Measurements from ENCODE around the gene ACSL5.
"Not testable (repeated sequence)": the region's sequence is repeated elsewhere in the genome, so short reads cannot be mapped to it uniquely, and the experiment has no call there.

Gene ACSL5

DNA sequence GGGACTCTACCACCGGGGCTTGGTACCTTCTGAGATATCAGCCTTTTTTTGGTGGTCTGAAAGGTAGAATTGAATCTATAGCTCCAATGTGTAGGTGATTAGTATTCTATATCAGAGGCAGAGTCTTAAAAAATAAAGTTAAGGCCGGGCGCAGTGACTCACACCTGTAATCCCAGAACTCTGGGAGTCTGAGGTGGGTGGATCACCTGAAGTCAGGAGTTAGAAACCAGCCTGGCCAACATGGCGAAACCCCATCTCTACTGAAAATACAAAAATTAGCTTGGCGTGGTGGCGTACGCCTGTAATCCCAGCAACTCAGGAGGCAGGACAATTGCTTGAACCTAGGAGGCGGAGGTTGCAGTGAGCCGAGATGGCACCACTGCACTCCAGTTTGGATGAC lies 3.2 kb downstream of the ACSL5 start:
- not testable (repeated sequence) for DNase-seq

DNA sequence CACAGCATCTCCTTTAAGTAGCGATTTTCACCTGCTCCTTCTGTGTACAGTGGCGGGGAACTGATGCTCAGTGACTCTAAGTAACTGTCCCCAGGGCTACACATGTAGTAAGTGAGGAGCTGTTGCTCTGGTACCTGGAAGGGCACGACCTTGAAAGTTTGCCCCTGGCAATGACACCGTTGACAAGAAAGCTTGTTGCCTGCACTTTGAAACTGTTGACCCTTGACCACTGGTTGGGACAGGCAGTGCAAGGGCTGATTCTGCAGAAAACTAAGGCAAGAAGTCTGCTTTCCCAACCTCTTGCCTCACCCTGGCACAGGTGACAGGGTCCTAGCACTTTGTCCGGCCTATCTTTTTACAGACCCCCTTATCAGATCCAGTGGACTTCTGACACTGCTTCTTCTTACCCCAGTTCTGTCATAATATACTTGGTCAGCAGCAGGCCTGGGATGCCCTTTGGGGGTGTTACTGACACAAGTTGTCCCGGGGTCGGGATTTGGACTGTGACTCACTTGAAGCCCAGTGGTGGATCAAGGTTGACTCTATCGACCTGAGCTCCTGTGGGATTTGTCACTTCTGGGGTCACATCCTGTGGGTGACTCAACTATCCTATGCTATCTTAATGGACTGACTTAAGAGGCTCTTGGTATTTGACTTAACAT lies 5.8 kb downstream of the ACSL5 start:
- no peak for DNase-seq

DNA sequence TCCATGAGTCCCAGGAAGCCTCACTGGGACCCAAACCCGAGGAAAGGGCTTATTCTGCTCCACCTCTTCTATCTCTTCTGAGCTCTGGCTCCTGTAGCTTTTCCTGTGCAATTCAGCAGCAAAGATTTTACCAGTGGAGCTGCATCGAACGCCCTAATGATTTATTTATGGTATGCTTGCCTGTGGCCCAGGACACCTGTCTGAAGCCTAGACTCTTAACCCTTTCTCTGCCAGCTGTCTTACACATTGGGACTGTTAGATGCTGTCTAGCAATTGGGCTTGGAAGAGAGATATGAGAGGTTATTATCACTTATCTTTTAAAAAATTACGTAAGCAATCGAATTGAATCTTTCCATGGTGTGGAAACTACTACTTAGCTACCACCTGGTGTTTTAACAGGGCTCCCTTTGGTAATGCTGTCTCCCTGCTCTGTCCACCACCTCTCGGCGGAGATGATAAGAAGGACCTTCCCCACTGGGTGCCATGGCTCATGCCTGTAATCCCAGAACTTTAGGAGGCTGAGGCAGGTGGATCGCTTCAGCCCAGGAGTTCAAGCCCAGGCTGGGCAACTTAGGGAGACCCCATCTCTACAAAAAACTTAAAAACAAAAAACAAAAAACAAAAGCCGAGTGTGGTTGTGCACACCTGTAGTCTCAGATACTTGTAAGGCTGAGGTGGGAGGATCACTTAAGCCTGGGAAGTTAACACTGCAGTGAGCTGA lies 8.8 kb downstream of the ACSL5 start:
- DNase-seq, result no peak

DNA sequence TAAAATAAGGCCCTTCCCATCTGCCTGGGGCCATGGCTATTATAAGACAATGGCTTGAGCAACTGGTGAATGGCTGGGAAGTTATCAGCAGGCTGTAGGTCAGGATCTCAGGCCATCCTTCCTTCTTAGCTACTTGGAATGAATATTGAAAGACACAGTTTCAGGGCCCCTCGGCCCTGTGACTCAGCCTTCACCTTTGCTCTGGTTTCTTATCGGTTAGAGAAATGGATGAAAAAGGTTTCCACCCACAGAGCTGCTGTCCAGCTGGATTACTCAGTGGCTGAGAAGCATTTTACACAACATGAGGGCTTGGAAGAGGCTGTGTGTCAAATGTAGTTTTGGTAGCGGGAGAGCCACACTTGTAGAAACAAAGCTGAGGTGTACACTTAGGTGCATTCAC lies 9.4 kb downstream of the ACSL5 start:
- DNase-seq, result no peak

DNA sequence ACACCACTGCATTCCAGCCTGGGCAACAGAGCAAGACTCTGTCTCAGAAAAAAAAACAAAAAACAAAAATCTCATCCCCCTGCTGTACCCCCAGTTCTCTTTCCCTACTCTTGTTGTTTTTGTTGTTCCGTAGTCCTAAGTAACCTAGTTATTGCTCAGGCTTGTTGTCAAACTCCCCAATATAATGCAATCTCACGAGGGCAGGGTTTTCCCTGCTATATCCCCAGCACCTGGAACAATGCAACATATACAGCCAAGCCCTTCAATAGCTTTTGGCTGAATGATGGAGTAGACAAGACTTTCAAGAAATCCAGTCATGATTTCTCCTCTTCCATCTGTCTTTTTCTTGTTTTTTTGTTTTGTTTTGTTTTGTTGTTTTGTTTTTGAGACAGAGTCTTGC lies 10.2 kb downstream of the ACSL5 start:
- DNase-seq, result no peak

DNA sequence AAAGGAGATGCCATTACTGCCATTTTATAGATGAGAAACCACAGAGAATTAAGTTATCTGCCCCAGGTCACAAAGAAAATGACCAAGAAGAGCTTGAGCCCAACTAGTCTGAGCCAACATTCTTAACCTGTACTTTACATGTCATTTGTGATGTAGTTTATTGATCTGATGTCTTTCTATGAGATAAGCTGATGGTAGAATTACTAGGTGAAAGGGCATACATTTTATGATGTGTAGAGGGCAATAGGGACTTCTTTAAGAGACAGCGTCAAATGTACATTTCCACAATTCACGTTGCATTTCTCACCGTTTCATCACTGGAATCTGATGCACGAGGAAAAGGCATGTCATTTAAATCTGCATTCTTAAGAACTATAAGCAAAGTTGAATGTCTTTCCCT lies 11.3 kb downstream of the ACSL5 start:
- no peak for DNase-seq

DNA sequence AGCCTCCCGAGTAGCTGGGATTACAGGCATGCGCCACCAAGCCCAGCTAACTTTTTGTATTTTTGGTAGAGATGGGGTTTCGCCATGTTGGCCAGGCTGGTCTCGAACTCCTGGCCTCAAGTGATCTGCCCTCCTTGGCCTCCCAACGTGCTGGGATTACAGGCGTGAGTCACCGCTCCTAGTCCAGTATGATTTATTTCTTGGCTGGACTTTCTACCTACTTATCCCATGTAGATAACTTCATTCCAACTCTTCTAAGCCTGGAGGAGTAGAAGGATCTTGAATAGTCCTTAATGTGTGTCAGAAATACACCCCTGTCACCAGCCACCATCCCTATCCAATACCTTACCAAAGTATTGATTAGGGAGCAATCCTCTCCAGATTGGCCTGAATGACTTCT lies 14.1 kb downstream of the ACSL5 start:
- not testable (repeated sequence) for DNase-seq

DNA sequence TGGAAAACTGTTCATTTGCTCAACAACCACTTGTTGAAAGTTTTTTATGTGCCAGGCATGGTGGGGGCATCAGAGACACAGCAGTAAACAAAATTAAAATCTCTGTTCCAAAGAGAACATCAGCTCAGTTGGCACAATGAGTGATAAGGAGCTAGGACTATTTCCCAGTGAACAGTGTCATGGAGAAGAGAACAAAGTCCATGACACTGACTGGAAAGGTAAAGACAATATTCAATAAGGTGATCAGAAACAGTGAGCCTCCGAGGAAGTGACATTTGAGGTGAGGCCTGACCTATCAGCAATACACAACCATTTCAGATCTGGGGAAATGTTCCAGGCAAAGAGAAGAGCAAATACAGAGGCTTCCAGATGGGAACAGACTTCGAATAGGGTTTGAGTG lies 14.6 kb downstream of the ACSL5 start:
- DNase-seq, result no peak

DNA sequence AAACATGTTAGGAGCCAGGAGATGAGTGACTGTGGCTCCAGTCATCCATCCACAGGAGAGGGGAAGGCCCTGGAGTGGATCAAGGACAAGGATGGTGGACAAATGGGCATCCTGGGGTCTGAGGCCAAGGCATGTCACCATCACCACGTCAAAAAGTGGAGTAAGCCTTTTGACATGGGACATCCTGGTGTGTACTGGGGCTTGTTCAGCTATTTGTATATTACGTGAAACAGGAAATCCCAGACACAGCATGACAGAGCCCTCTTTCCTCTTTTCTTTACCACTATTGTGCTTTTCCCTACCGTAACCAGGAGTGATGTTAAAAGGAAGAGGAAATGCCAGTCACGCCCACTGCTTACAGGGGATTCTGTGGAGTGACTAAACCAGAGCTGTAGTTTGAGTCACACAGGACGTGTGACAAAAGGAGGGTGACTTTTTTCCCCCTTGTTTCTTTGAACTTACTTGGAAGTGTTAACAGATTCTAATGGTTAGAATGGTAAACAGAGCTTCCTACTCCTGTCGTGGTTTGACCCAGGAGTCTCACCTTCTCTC lies 15.4 kb downstream of the ACSL5 start:
- no peak for DNase-seq

DNA sequence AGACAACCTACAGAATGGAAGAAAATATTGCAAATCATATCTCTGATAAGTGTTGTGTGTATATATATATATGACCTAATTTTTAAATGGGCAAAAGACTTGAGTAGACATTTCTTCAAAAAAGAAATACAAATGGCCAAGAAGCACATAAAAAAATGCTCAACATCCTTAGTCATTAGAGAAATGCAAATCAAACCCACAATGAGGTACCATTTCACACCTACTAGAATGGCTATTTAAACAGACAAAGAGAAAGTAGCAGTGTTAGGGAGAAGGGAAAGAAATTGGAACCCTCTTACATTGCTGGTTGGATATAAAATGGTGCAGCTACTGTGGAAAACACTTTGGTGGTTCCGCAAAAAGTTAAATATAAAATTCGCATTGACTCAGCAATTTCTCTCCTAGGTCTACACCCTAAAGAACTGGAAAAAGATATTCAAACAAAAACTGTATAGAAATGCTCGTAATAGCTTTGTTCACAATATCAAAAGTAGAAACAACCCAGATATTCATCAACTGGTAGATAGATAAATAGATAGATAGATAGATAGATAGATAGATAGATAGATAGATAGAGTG lies 16.3 kb downstream of the ACSL5 start:
- no peak for DNase-seq

DNA sequence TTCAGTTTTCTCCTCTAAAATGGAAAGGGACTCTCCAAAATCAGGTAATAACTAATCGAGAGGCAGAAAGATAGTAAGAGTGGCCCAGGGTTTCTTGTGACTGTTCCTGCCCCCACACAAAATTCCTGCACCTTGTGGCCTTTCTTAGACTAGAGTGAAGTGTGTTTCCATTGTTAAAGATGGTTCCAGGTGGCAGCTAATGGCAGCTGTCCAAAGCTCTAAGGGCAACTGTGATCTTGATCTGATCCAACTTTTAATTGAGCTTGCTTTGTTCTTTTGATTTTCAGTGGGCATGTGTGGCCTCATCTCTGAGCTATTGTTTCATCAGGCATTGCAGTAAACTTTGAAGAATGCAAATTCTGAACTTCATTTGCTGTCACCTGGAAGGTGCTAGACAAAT lies 19.4 kb downstream of the ACSL5 start:
- no peak for DNase-seq

DNA sequence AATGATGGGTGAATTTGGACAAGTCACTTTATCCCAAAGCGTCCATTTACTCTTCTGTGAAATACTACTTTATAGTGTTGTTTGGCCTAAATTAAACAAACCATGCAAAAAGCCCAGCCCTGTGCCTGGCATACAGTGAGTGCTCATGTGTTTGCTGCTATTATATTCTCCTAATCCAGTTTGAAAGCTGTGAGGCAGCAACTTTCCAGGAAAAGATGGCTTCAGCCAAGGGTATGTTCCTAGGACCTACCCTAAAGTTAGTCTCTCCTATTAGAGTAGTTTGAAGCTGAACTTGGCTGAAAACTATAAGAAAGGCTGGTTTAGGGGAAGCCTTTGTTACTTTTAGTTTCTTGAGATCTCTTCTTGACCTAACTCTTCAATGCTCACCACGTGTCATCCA lies 19.9 kb downstream of the ACSL5 start:
- DNase-seq, result no peak

DNA sequence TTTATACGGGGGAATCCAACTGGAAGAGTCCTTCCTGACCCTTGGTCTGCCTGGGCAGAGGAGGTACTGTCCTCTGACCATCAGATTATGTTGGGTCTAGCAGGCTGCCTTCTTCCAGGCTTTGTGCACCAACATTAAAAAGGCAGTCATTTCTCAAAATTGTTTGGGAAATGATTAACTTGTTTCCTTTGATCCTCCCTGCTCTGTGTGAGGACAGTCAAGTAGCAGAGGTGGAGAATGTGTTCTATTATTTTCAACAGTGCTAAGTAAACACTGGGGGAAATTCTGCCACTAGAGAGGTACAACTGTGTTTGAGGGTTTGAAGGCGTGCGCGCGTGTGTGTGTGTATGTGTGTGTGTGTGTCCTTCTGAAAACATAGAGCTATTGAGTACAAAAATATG lies 20.6 kb downstream of the ACSL5 start:
- DNase-seq, result no peak

DNA sequence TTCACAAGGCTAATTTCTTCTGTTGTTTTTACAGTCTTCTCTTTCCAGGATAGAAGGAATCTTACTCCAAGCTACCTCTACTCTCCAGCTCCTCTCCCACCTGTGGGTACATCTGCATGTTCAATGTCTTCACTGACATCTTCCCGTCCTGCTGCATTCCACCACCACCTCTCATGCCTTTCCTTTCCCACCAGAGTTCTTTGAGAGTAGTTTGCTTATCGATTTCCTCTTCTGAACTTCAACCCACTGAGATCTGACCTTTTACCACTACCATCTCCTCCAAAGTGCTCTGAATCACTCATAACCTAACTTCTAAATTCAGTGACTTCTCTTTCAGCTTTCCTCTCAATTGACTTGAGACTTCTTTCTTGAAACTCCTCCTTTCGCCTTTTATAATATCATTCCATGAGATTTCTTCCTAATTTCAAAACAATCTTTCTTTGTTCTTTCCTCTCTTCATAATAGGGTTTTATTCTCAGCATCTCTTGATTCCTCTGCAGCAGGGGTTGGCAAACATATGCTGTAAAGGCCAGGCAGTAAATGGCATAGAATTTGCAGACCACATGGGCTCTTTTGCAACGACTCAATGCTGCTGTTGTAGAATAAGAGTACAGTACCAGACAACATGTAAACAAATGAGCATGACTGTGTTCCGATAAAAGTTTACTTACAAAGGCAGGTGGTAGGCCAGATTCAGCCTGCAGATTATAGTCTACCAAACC lies 22.1 kb downstream of the ACSL5 start:
- DNase-seq, result no peak

DNA sequence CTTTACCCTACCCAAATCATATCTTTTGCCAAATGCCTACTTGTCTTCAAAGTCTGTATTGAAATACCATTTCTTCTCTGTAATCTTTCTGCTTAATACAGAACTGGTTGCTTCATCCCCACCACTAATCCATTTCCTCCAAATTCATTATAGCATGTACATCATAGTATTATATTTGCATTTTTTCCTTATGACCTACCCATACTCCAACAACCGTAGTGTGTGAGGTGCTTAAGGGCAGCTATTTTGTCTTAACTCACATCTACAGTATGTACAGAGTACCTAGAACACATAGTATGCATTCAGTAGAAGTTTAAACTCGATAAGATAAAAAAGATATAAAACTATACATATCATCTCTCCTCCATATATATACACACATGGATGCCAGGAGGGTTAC lies 23.7 kb downstream of the ACSL5 start:
- no peak for DNase-seq

DNA sequence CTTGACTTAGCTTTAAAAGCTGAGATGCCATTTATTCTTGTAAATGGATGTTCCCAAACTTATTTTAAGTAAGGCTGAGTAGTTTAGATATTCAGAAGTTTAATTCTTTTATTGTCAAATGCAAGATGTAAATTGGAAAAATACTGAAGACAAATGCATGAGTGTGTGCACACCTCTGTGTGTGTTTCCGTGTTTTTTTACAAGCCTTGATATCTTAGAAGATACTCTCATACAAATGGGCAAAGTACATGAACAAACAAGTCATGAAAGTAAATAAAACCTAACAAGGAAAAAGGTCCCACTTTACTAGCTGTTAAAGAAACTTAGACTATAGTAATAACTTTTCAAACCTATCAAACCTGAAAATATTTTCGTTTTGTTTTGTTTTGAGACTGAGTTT lies 29.0 kb downstream of the ACSL5 start:
- DNase-seq, result no peak

DNA sequence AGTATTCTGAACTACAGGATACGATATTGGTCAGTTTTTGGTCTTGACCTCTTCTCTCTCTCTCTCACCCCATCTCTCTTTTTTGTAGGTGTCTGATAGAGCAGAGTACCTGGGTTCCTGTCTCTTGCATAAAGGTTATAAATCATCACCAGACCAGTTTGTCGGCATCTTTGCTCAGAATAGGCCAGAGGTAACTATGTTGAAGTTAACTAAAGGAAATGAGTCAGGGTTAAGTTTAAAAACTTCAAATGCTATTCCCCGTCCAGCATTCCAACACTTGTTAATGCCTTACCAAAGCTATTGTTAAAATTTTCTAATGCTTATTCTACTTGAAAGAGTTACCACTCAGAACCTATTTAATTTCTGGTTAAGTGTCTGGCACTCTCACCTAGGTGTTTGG lies 30.7 kb downstream of the ACSL5 start:
- DNase-seq, result no peak

DNA sequence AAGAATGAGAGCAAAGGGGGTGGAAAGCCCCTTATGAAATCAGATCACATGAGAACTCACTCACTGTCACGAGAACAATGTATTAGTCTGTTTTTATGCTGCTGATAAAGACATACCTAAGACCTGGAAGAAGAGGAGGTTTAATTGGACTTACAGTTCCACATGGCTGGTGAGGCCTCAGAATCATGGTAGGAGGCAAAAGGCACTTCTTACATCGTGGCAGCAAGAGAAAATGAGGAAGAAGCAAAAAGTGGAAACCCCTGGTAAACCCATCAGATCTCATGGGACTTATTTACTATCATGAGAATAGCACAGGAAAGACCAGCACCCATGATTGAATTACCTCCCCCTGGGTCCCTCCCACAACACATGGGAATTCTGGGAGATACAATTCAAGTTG lies 32.9 kb downstream of the ACSL5 start:
- DNase-seq, result not testable (repeated sequence)

DNA sequence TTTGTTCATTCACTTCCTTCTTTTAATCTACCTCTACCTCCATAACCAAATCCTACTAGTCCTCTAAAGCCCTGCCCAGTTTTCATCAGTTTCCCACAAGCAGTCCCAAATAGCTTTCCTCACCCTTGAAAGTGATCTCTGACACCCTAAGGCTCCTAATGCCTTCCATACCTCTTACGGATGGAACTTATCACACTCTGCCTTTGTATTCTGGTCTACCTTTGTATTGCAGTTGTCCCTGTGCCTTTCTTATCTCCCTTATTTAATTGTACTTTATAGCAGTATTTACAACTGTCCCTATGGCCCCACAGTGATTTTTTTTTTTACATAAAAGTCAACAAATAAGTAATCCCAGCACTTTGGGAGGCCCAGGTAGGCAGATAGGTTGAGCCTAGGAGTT lies 33.8 kb downstream of the ACSL5 start:
- DNase-seq, result no peak

DNA sequence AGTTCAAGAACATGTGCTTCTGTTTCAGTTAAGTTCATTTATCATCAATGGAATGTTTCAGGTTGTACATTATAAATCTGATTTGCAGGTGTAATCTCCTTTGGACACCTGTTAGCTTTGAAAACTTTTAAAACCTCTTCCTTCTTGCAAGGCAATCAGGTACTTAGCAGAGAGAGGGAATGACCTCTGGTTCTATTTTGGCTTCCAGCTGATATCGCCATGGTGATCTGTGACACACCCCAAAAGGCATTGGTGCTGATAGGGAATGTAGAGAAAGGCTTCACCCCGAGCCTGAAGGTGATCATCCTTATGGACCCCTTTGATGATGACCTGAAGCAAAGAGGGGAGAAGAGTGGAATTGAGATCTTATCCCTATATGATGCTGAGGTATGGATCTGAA lies 35.4 kb downstream of the ACSL5 start:
- DNase-seq, result no peak

DNA sequence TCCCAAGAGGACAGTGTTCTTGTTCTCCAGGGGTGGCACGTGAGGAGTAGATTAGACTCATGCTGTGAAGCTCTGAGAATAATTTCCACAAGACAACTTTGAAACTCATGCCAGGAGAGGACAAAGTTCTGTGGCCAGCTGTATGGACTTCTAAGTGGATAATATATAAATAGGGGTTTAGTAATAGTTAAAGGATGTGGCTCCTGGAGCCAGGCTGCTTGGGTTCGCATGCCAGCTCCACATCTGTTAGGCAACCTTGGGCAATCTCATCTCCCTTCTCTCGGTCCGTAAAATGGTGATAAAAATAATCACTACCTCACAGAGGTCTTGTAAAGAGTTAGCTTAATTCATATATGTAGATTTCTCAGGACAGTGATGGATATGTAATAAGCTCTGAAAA lies 35.8 kb downstream of the ACSL5 start:
- no peak for DNase-seq

DNA sequence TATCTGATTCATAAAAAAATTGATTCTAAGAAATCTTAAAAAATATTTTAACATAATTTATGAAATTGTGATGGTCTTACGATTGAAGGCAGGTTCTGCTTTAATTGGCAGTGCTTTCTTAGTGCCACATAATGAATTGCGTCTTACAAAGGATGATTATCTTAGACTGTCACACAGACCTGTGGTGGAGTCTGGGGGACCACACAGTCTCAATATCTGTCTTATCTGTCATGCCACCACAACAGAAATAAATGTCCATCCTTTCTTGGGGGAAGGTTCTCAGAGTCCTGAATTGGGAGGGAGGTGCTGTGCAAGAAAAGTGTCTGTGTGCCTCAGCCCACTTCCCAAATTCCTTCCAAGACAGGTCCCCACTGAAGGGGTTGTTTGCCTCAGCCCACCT lies 38.8 kb downstream of the ACSL5 start:
- DNase-seq, result no peak

DNA sequence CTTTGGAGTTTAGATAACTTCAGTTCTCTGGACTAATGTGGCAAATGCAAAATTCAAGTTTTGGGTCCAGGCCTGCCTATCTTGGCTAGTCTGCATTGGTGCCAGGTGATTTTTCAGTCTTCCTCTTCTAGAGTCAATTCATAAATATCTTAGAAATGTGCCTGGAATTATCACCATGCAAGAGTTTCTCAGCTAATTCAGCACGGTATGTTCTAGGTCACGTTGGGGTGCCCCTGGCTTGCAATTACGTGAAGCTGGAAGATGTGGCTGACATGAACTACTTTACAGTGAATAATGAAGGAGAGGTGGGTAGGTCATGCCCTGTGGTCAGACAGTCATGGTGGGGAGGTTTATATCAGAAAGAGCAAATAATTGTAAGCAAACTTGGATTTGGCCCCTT lies 47.8 kb downstream of the ACSL5 start:
- DNase-seq, result no peak

DNA sequence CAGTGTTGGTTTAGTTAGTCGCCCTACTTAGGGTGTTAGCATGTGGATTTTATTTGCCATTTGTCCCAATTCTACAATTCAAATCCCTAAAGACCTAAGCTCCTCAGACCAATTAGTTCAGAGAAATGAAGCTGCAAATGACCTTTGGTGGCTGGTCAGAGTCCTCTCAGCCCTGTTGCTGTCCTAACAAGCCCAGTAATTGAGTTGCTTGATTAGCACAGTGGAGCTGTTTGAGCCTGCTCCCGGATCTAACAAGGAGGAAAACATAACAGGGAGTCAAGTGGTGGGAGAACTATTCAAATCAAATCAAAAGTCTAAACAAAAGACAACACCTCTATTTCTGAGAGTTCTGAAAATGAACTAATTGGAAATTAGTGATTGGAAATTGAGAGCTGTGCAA lies 50.7 kb downstream of the ACSL5 start:
- no peak for DNase-seq

Data from NCI-H2227 treated with DMSO at 0.1 percent for 48 hours (cell line).